Activated naive CD8-positive, alpha-beta T cell treated with anti-CD3 and anti-CD28 coated beads, Interleukin-2, amount 10 ng/mL, durations not matched to agents 7 days and 5 days (primary cell): ENCODE data around the gene PLD5. TPM values are rescaled to one million over a fixed set of nuclear protein-coding genes. Genes with fewer than 3 reads are reported as not detected.
"Not testable (repeated sequence)": the region's sequence is repeated elsewhere in the genome, so short reads cannot be mapped to it uniquely, and the experiment has no call there.

Source experiments
- ATAC-seq: fragments of 150-1000 bp; cut with Tn5 transposase; one replicate; pipeline ENCODE4 v1.10.0; 2021; ENCODE audit warnings: low read depth, moderate library complexity
- POLR2A ChIA-PET: fragments of 350-600 bp; sonication (Branson Sonifier 250); formaldehyde crosslinking; loops from one replicate; lab custom pipeline; 2021; ENCODE audit warnings: antibody characterized with exemption; lab: Charles Lee
- DNase-seq: peaks from one replicate; pipeline ENCODE4 v3.0.0; 2021
- H3K27ac Mint-ChIP-seq: one replicate; pipeline ENCODE4 v1.8.0; 2022; ENCODE audit warnings: mild to moderate bottlenecking, mixed read lengths
- H3K27me3 Mint-ChIP-seq: one replicate; pipeline ENCODE4 v1.8.0; 2022; ENCODE audit warnings: mild to moderate bottlenecking, moderate library complexity, mixed read lengths
- H3K36me3 Mint-ChIP-seq: one replicate; pipeline ENCODE4 v1.8.0; 2021; ENCODE audit warnings: mild to moderate bottlenecking, mixed read lengths
- H3K4me1 Mint-ChIP-seq: one replicate; pipeline ENCODE4 v1.8.0; 2021; ENCODE audit warnings: mixed read lengths
- H3K4me3 Mint-ChIP-seq: one replicate; pipeline ENCODE4 v1.8.0; 2022; ENCODE audit warnings: mild to moderate bottlenecking, moderate library complexity, mixed read lengths
- H3K9me3 Mint-ChIP-seq: one replicate; pipeline ENCODE4 v1.8.0; 2021; ENCODE audit warnings: mixed read lengths
- total RNA-seq, 2 experiments: library from RNA; stranded (reverse); gene quantifications; one replicate each; pipeline ENCODE4 v1.2.3, GENCODE V29; 2021

PLD5 gene
- total RNA-seq, 2 experiments from 2014 or later = not detected

DNA sequence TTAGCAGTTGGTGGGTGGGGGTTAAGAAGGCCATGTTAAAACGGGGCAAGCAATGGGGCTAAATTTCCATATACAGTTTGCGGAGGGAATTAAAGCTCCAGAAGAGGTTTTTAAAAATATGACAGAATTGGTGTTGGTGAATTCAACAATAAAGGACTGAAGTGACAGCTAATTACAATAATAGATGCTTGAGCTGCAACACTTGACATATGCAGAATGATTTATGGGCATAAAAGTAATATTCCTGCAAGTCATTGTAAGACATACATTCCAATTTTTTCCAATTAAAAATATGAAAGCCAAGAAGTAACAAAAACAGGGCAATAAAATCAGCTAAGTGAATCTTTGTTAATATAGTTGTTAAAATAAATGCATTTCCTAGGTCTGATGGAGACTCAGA, 323.4 kb downstream of the PLD5 start:
- H3K4me1 Mint-ChIP-seq = no peaks in the 10 kb centered on the region
- no peak overlapping the region for H3K4me3 Mint-ChIP-seq
- POLR2A ChIA-PET = no interaction called here
- ATAC-seq = no peak
- no peaks in the 10 kb centered on the region for H3K9me3 Mint-ChIP-seq
- H3K36me3 Mint-ChIP-seq = no peaks in the 10 kb centered on the region
- H3K27me3 Mint-ChIP-seq = no peaks in the 10 kb centered on the region
- DNase-seq = no peak
- H3K27ac Mint-ChIP-seq = no peak overlapping the region

DNA sequence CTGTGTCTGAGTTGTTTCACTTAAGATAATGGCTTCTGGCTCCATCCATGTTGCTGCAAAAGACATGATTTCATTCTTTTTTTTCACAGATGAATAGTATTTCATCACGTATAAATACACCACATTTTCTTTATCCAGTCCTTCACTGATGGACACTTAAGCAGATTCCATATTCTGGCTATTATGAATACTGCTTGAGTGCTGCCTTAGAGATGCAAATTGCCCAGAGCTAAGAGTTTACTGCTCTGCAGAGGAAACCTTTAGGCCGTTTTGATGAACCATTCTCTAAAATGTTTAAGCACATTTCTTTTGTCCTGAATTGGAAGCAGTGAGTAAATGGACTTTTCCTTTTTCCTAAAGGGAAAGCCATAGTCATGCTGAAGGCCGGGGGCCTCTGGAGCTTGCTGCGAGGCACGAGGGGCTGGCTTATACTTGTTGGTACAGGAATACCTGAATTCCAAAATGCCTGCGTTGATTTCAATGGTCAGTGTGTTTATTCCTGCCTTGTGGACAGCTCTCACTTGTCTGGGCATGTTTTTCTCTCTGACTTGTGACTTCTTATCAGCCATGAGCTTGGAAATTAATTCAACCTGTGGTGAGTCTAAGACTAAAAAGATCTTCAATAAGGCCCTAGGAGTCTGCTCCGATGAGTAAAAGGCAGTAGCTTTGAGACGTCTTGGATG, 324.6 kb downstream of the PLD5 start:
- POLR2A ChIA-PET = no interaction called here
- Mint-ChIP-seq H3K4me3 (no peak overlapping the region), H3K27me3 (no peaks in the 10 kb centered on the region), H3K9me3 (no peaks in the 10 kb centered on the region), H3K4me1 (no peaks in the 10 kb centered on the region), H3K27ac (no peak overlapping the region), H3K36me3 (no peaks in the 10 kb centered on the region)
- DNase-seq = no peak
- ATAC-seq = no peak

DNA sequence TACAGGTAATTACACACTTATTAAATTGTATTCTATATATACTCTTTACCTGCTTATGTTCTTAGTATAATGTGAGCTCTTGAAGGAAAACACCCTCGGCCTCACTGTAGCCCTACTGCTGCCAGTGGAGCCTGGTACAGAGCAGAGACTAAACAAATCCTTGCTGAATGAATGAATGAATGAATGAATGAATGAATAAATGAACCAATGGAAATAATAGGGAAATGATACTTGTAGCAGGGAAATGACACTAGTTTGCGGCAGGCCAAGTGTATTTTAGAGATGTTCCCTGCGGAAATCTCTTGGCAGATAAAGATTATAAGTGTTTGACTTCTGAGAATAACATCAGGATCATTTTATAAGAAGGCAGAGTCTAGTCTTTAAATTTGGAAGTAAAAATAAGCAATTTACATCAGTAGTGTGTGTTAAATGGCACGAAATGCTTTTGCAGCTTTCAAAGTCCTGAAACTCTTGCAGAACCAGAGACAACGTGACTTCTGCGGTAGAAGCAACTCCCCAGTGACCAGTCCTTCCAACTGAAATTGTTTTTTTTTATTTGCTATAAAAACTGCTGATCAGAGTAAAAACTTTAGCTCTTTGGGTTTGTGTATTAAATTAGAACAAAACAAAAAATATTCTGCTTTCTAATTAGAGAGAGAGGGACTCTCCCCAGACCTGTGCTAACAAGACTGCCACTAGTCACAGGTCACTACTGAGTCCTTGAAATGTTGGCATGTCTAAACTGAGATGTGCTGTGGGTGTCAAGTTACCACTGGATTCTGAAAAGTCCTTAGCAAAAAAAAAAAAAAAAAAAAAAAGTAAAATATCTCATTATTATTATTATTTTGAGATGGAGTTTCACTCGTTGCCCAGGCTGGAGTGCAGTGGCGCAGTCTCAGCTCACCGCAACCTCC, 326.3 kb downstream of the PLD5 start:
- Mint-ChIP-seq H3K36me3 (no peaks in the 10 kb centered on the region), H3K4me1 (no peaks in the 10 kb centered on the region), H3K9me3 (no peaks in the 10 kb centered on the region), H3K27ac (no peak overlapping the region), H3K4me3 (no peak overlapping the region), H3K27me3 (no peaks in the 10 kb centered on the region)
- POLR2A ChIA-PET = no interaction called here
- ATAC-seq (no peak), DNase-seq (no peak)

DNA sequence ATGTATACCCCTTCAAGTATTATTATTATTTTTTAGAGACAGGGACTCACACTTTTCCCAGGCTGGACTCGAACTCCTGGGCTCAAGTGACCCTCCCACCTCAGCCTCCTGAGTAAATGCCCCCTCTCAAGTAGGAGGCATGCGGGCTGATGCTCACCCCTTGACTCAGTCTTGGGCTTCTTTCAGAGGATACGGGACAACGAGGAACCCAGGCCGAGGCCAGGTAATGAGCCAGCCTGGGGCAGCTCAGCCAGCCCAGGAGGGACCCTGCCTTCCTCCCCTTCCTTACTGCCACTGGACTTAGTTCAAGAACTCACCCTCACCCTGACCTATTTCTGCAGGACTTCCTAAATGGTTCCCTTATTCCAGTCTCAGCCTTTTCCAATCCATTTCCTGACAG, 327.6 kb downstream of the PLD5 start:
- Mint-ChIP-seq H3K27ac (no peak overlapping the region), H3K4me1 (no peaks in the 10 kb centered on the region), H3K36me3 (no peaks in the 10 kb centered on the region), H3K27me3 (no peaks in the 10 kb centered on the region), H3K9me3 (no peaks in the 10 kb centered on the region), H3K4me3 (no peak overlapping the region)
- DNase-seq (no peak), ATAC-seq (no peak)
- POLR2A ChIA-PET = no interaction called here

DNA sequence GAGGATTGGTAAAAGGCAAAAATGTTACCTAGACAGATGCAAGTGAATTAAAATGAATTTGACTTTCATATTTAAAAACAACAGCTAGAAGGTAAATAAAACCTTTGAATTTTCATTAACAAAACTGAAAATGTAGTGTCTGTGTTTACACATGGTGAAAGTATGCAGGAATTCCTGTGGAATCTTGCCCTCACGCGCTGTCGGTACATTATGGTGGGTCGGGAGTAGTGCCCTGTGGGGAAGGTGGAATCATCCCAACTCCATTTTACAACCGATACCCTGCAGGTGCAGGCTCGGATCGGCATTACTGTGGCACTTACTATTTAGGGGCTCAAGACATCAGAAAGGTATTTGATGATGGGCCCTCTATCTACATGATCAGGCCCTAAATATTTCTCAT, 328.4 kb downstream of the PLD5 start:
- no peaks in the 10 kb centered on the region for H3K36me3 Mint-ChIP-seq
- POLR2A ChIA-PET = no interaction called here
- ATAC-seq (no peak), DNase-seq (no peak)
- H3K27me3 Mint-ChIP-seq = no peaks in the 10 kb centered on the region
- no peaks in the 10 kb centered on the region for H3K9me3 Mint-ChIP-seq
- H3K4me1 Mint-ChIP-seq = no peaks in the 10 kb centered on the region
- H3K27ac Mint-ChIP-seq = no peak overlapping the region
- H3K4me3 Mint-ChIP-seq = no peak overlapping the region

DNA sequence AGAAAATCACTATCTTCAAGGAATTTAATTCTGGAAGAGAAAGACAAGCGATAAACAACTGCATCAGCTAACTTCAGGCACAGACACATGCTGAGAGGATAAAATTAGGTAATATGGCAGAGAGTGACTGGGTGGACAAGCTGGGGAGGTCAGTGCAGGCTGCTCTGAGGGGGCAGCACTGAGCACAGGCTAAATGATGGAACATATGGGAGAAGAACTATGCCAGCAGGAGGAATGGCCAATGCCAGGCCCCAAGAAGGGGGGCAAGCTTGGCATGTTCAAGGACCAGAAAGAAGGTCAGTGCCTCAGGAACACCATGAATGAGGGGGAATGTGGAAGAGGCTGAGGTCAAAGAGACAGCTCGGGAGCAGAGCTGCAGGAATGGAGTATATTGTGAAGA, 334.9 kb downstream of the PLD5 start:
- ATAC-seq (no peak), DNase-seq (no peak)
- no peaks in the 10 kb centered on the region for H3K4me1 Mint-ChIP-seq
- H3K27ac Mint-ChIP-seq = no peak overlapping the region
- POLR2A ChIA-PET = no interaction called here
- H3K27me3 Mint-ChIP-seq = no peaks in the 10 kb centered on the region
- H3K4me3 Mint-ChIP-seq = no peak overlapping the region
- no peaks in the 10 kb centered on the region for H3K36me3 Mint-ChIP-seq
- no peaks in the 10 kb centered on the region for H3K9me3 Mint-ChIP-seq

DNA sequence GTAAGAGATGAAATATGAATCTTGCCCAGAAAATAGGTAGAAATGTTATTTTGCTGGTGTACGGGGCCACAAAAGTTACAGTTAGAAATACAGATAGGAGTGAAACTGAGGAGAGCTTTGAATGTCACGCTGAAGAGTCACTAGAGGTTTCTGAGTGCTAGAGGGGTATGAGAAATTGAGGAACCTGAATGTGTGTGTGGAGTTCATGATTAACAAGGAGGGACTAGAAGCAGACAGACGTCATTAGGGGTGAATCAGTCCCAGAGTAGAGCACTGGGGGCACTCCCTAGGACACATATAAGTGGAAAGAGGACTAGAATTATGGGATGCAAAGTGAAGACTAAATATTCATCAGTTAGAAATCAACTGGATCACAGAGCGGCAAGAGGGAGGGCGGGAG, 336.7 kb downstream of the PLD5 start:
- Mint-ChIP-seq H3K4me3 (no peak overlapping the region), H3K4me1 (no peaks in the 10 kb centered on the region), H3K27me3 (no peaks in the 10 kb centered on the region), H3K36me3 (no peaks in the 10 kb centered on the region), H3K9me3 (no peaks in the 10 kb centered on the region), H3K27ac (no peak overlapping the region)
- ATAC-seq (no peak), DNase-seq (no peak)
- POLR2A ChIA-PET = interaction anchor here (1.0 kb wide), 1 partner anchor 33 kb away, joined by 3 read pairs; no protein-coding TSS in a partner anchor

DNA sequence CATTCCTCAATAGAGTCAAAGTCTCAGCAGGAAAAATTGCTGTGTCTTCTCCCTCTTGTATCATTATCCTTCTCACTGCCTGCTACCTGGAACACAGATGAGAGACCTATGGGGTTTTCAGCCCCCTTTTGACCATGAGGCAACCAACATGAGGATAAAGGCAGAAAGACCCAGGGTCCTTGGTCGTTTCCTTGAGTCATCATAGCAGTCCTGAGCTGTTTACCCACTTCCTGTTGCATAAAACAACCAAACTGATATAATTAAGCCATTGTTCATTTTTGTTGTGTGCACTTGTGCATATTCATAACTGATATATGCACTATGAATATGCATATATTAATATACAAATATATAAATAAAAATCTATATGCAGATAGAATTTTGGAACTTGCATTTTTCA, 337.3 kb downstream of the PLD5 start:
- Mint-ChIP-seq H3K27ac (no peak overlapping the region), H3K4me3 (no peak overlapping the region), H3K4me1 (no peaks in the 10 kb centered on the region), H3K27me3 (no peaks in the 10 kb centered on the region), H3K36me3 (no peaks in the 10 kb centered on the region), H3K9me3 (no peaks in the 10 kb centered on the region)
- no peak for ATAC-seq
- no peak for DNase-seq
- POLR2A ChIA-PET = no interaction called here

DNA sequence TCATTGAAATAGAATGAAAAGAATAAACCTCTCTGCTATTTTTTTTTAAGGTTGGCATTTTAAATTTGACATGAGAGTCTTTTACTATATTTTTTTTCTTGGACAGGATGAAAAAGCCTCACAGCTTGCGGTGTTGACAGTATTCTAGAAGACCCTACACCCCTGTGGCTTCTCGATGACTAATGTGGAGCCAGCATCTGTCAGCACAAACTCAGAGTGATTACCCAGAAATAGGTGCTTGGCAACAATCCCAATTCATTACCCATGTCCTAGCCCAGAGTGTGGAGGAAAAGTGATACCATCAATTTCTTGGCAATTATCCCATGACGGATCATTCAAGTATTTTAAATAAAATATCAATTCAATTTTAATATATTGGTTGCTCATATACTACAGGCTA, 338.8 kb downstream of the PLD5 start:
- ATAC-seq (no peak), DNase-seq (no peak)
- Mint-ChIP-seq H3K4me3 (no peak overlapping the region), H3K9me3 (no peaks in the 10 kb centered on the region), H3K36me3 (no peaks in the 10 kb centered on the region), H3K4me1 (no peaks in the 10 kb centered on the region), H3K27me3 (no peaks in the 10 kb centered on the region), H3K27ac (no peak overlapping the region)
- POLR2A ChIA-PET = no interaction called here

DNA sequence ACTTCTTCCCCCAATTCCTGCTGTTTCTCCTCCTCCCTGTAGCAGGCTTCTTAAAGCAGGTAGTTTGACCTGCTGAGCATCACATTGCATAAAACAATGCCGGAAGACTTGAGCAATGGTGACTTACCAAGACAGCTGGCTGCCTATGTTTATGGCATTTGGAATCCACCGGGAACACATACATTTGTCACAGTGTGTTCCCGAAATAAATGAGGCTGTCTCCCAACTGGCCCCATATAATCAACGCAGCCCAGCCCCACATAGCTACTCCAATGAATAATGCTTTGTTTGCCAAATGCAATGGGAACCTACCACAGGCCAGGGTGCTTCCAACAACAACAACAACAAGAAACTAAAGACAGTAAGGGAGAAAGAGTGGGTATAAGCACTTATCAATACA, 339.5 kb downstream of the PLD5 start:
- Mint-ChIP-seq H3K27ac (no peak overlapping the region), H3K27me3 (no peaks in the 10 kb centered on the region), H3K4me3 (no peak overlapping the region), H3K4me1 (no peaks in the 10 kb centered on the region), H3K9me3 (no peaks in the 10 kb centered on the region), H3K36me3 (no peaks in the 10 kb centered on the region)
- DNase-seq (no peak), ATAC-seq (no peak)
- POLR2A ChIA-PET = no interaction called here

DNA sequence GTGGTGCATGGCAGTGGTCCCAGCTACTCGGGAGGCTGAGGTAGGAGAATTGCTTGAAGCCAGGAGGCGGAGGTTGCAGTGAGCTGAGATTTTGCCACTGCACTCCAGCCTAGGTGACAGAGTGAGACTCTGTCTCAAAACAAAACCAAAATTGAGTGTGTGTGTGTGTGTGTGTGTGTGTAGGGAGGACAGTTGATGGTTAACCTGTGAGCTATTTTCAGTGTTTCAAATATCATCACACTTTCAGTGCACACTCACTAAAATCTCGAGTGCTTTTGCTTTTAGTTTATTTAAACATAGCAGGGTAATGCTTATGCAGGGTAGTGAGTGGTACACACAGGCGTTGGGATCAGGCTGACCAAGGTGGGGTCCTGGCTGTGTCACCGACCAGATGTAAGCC, 344.7 kb downstream of the PLD5 start:
- H3K9me3 Mint-ChIP-seq, POLR2A ChIA-PET, ATAC-seq, H3K4me1 Mint-ChIP-seq, H3K27me3 Mint-ChIP-seq, H3K27ac Mint-ChIP-seq, H3K36me3 Mint-ChIP-seq, H3K4me3 Mint-ChIP-seq, DNase-seq: not testable (repeated sequence)

DNA sequence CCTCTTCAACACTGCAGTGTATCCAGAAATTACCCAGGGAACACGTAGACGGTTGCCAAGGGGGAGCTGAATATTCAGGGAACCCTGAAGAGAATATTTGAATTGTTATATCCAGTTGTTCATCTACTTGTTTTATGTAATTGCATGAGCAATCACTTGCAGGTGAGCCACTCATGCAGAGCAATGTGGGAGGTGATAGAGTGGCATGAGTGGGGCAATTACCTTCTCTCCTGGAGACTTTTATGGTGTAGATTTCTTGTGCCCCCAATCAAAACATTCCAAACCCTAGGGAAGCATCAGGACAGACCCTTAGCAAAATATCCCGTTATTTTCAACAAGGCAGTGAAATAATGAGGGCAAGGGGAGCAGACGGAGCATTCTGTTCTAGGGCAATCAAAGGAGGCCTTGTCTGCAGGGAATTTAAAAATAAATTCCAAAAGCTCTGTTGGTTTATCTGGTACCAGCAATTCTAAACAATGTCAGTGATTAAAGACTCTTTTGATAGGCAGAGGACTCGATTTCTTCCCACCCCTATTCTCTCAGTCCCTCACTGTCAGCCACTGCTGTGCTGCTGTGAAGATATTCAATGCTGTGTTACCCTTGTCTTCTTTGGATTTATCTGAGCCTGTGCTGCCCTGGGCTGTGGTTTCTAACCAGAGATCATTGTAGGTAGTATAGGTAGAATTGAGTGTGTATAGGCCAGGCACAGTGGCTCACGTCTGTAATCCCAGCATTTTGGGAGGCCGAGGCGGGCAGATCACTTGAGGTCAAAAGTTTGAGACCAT, 345.4 kb downstream of the PLD5 start:
- Mint-ChIP-seq H3K4me3 (no peak overlapping the region), H3K36me3 (no peaks in the 10 kb centered on the region), H3K9me3 (peaks cover 5% of the 10 kb centered on the region), H3K4me1 (no peaks in the 10 kb centered on the region), H3K27me3 (no peaks in the 10 kb centered on the region), H3K27ac (no peak overlapping the region)
- no peak for ATAC-seq
- DNase-seq = no peak
- POLR2A ChIA-PET = no interaction called here

DNA sequence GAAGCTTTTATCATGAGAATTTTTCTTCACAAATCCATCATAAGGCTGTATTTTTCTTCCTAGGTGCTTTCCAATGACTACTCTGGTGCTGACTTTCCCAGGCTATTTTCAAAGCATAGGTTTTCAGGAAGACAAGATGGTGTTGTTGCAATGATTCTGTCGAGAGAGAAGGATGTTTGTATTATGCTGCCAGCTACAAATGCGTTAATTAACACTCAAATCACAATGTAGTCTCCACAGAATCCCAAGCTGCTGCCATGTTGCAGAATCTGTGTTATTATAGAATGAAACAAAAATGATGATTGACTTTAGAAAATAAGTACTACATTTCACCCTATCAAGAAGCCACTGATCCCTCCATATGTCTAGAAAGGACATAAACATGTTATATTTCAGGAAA, 346.1 kb downstream of the PLD5 start:
- ATAC-seq (no peak), DNase-seq (no peak)
- H3K36me3 Mint-ChIP-seq = no peaks in the 10 kb centered on the region
- POLR2A ChIA-PET = no interaction called here
- H3K9me3 Mint-ChIP-seq = peaks cover 5% of the 10 kb centered on the region
- no peaks in the 10 kb centered on the region for H3K4me1 Mint-ChIP-seq
- H3K27ac Mint-ChIP-seq = no peak overlapping the region
- H3K4me3 Mint-ChIP-seq = no peak overlapping the region
- no peaks in the 10 kb centered on the region for H3K27me3 Mint-ChIP-seq
